ENCODE measurements around the gene STAM.

STAM gene

GRCh38 chr10:17669185-17669872 lies 25.4 kb downstream of the STAM start:
- Histone ChIP-seq H4K20me1 (ENCODE audit: insufficient read depth, low read length) (no peaks in the 10 kb centered on the region), H3K9me3 (replicated peaks; ENCODE audit: insufficient read depth, low read length) (no peaks in the 10 kb centered on the region), H3K9ac (ENCODE audit: low read length) (no peak overlapping the region), H3F3A (ENCODE audit: insufficient read depth, low read length) (no peaks in the 10 kb centered on the region), H3K27ac (ENCODE audit: low read length) (no peak overlapping the region), H3K79me2 (ENCODE audit: low read length) (peaks cover 26% of the 10 kb centered on the region), H3K4me3 (ENCODE audit: low read length) (no peak overlapping the region), H3K27me3 (replicated peaks; ENCODE audit: insufficient read depth, low read length) (no peaks in the 10 kb centered on the region), H2AFZ (ENCODE audit: low read length) (no peak overlapping the region), H3K9me2 (replicated peaks; ENCODE audit: insufficient read depth, low read length) (no peaks in the 10 kb centered on the region), H3K36me3 (replicated peaks; ENCODE audit: insufficient read depth, low read length) (no peaks in the 10 kb centered on the region), H3K4me2 (ENCODE audit: low read depth, low read length) (no peak overlapping the region), H3K4me1 (ENCODE audit: low read length) (no peaks in the 10 kb centered on the region)
- no peak for DNase-seq
- TF ChIP-seq EZH2 (optimal IDR thresholded peaks at IDR 0.05; ENCODE audit: low read depth, low read length) (no peak), CTCF (IDR thresholded peaks at IDR 0.05; ENCODE audit: low read length) (no peak), EZH2phosphoT487 (IDR thresholded peaks at IDR 0.05; ENCODE audit: low read length) (no peak)

DNA sequence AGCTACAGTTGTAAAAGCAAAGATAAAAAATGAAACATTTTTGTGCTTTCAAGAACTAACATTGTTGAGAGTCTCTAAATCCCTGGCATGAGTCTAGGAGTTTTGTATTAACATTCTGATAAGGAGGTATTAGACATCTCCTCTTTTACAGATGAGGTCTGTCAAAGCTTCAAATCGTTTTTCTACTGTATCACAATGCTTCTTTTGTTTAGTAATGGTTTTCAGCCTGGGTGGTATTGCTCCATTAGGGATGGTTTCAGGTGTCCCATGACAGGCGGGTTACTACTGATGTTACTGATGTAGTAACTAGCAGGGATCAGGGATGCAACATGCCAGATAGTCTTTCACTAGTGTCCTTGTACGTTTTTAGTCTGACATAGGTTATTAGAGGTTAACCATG lies 27.4 kb downstream of the STAM start:
- no peak overlapping the region for H3K27ac ChIP-seq (ENCODE audit: low read length)
- no peak overlapping the region for H3K9ac ChIP-seq (ENCODE audit: low read length)
- H3K4me3 ChIP-seq (ENCODE audit: low read length), result no peak overlapping the region
- H3F3A ChIP-seq (ENCODE audit: insufficient read depth, low read length), result no peaks in the 10 kb centered on the region
- no peaks in the 10 kb centered on the region for H4K20me1 ChIP-seq (ENCODE audit: insufficient read depth, low read length)
- TF ChIP-seq EZH2phosphoT487 (IDR thresholded peaks at IDR 0.05; ENCODE audit: low read length) (no peak), CTCF (IDR thresholded peaks at IDR 0.05; ENCODE audit: low read length) (no peak), EZH2 (optimal IDR thresholded peaks at IDR 0.05; ENCODE audit: low read depth, low read length) (no peak)
- H3K4me1 ChIP-seq (ENCODE audit: low read length), result no peaks in the 10 kb centered on the region
- H3K79me2 ChIP-seq (ENCODE audit: low read length), result 0 out of 2 replicates have a peak, but pooled peaks cover 22% of the 10 kb centered on the region
- H3K4me2 ChIP-seq (ENCODE audit: low read depth, low read length), result no peak overlapping the region
- H3K9me2 ChIP-seq (replicated peaks; ENCODE audit: insufficient read depth, low read length), result no peaks in the 10 kb centered on the region
- no peak for DNase-seq
- no peak overlapping the region for H2AFZ ChIP-seq (ENCODE audit: low read length)
- no peaks in the 10 kb centered on the region for H3K27me3 ChIP-seq (replicated peaks; ENCODE audit: insufficient read depth, low read length)
- H3K9me3 ChIP-seq (replicated peaks; ENCODE audit: insufficient read depth, low read length), result no peaks in the 10 kb centered on the region
- no peaks in the 10 kb centered on the region for H3K36me3 ChIP-seq (replicated peaks; ENCODE audit: insufficient read depth, low read length)

- TF ChIP-seq EZH2phosphoT487 (IDR thresholded peaks at IDR 0.05; ENCODE audit: low read length) (no peak), CTCF (IDR thresholded peaks at IDR 0.05; ENCODE audit: low read length) (no peak), EZH2 (optimal IDR thresholded peaks at IDR 0.05; ENCODE audit: low read depth, low read length) (no peak)
- Histone ChIP-seq H3F3A (ENCODE audit: insufficient read depth, low read length) (no peaks in the 10 kb centered on the region), H3K27me3 (replicated peaks; ENCODE audit: insufficient read depth, low read length) (no peaks in the 10 kb centered on the region), H4K20me1 (ENCODE audit: insufficient read depth, low read length) (no peaks in the 10 kb centered on the region), H3K27ac (ENCODE audit: low read length) (no peak overlapping the region), H3K36me3 (replicated peaks; ENCODE audit: insufficient read depth, low read length) (no peaks in the 10 kb centered on the region), H3K9me2 (replicated peaks; ENCODE audit: insufficient read depth, low read length) (no peaks in the 10 kb centered on the region), H3K4me1 (ENCODE audit: low read length) (no peaks in the 10 kb centered on the region), H3K9me3 (replicated peaks; ENCODE audit: insufficient read depth, low read length) (no peaks in the 10 kb centered on the region), H3K9ac (ENCODE audit: low read length) (no peak overlapping the region), H3K79me2 (ENCODE audit: low read length) (0 out of 2 replicates have a peak, but pooled peaks cover 24% of the 10 kb centered on the region), H2AFZ (ENCODE audit: low read length) (no peak overlapping the region), H3K4me2 (ENCODE audit: low read depth, low read length) (no peak overlapping the region), H3K4me3 (ENCODE audit: low read length) (no peak overlapping the region)
- no peak for DNase-seq
Measured at GRCh38 chr10:17673471-17674061, 29.6 kb downstream of the STAM start.

All from MM.1S (cell line).